ENCODE measurements around the gene RAET1G. TPM values are rescaled to one million over a fixed set of nuclear protein-coding genes. Genes with fewer than 3 reads are reported as not detected.

Gene RAET1G
- total RNA-seq, 1 donor from 2014 or later, result 1.2 TPM

DNA sequence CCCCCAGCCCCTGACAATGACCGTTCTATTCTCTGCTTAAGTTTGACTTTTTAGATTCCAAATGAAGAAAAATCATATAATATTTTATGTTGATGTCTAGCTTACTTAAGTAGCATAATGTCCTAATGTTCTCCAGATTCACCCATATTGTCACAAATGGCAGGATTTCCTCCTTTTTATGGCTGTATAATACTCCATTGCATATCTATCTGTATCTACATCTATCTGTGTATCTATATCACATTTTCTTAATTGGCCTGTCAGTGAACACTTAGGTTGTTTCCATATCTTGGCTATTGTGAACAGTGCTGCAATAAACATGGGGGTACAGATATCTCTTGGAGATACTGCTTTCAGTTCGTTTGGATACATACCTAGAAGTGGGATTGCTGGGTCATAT is 51.7 kb downstream of the RAET1G start:
- H3K4me1 ChIP-seq, result no peaks in the 10 kb centered on the region
- no peak for ATAC-seq
- H3K9me3 ChIP-seq, result no peaks in the 10 kb centered on the region
- no peaks in the 10 kb centered on the region for H3K36me3 ChIP-seq
- no peak for DNase-seq
- TF ChIP-seq, protein P1, sequence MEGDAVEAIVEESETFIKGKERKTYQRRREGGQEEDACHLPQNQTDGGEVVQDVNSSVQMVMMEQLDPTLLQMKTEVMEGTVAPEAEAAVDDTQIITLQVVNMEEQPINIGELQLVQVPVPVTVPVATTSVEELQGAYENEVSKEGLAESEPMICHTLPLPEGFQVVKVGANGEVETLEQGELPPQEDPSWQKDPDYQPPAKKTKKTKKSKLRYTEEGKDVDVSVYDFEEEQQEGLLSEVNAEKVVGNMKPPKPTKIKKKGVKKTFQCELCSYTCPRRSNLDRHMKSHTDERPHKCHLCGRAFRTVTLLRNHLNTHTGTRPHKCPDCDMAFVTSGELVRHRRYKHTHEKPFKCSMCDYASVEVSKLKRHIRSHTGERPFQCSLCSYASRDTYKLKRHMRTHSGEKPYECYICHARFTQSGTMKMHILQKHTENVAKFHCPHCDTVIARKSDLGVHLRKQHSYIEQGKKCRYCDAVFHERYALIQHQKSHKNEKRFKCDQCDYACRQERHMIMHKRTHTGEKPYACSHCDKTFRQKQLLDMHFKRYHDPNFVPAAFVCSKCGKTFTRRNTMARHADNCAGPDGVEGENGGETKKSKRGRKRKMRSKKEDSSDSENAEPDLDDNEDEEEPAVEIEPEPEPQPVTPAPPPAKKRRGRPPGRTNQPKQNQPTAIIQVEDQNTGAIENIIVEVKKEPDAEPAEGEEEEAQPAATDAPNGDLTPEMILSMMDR (IDR thresholded peaks at IDR 0.05), result no peak
- H3K4me3 ChIP-seq, result no peak overlapping the region
- H3K27me3 ChIP-seq, result no peaks in the 10 kb centered on the region
- H3K27ac ChIP-seq, result no peak overlapping the region
- intact Hi-C loops (cut with DNase I), result no loop called here

DNA sequence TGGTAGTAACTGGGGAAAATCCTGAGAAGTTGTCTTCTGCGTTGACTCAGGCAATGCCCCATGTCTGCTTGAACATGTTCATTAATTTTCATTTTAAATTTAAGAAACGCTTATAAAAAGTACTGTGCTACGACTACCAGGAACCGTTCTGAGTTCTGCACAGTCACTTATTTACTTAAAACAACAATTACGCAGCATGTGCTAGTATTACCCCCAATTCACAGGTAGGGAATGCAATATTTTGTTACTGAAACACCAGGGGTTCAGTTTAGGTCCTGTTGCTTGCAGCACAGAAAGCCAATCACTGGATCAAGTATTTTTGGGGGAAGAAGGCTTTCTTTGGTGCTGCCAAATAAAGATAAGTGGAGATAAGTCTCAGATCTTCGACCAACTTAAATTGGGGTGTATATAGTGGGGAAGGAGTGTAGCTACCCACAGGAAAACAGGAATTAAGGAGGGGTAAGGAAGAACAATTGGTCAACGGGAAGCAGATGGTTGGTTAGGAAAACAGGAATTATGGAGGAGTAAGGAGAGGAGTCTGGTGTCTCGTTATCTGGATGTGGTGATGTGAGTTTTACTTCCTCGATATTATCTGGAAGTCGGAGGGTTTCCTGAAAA is 53.5 kb downstream of the RAET1G start:
- Histone ChIP-seq H3K4me3 (no peak overlapping the region), H3K27ac (no peak overlapping the region), H3K36me3 (no peaks in the 10 kb centered on the region), H3K9me3 (no peaks in the 10 kb centered on the region), H3K27me3 (no peaks in the 10 kb centered on the region), H3K4me1 (peaks cover 5% of the 10 kb centered on the region)
- TF ChIP-seq, protein P1 (IDR thresholded peaks at IDR 0.05), result no peak
- ATAC-seq, result no peak
- no peak for DNase-seq
- intact Hi-C loops (cut with DNase I), result no loop called here

DNA sequence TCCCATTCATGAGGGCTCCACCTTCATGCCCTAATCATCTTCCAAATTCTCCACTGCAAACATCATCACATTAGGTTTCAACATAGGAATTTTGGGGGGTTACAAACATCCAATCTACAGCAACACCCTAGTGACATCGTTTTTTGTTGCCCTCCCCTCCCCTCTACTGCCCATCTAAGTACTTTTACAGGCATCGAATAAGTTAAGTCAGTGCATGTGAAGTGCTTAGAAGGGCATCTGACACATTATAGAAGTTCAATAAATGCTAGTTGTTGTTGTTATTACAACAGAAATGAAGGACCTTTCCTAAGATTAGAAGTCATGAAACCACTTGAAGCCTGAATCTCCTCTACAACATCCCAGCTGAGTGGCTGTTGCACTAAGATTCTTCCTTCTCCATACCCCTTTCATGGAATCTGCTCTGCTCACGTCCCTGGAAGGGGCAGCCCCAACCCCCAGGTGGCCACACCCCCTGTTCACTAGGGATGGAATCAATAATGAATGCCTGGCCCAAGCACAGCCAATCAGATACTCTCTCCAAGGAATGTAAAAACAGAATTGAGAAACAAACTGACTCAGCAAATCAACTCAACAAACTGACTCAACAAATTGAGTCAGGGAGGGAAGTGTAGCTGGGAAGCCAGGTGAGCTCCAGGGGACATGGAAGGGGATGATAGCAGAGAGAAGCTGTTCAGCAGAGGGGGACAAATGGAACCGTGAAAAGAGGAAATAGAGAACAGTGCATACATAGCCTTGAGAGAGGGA is 54.9 kb downstream of the RAET1G start:
- no peaks in the 10 kb centered on the region for H3K27me3 ChIP-seq
- intact Hi-C loops (cut with DNase I), result no loop called here
- H3K9me3 ChIP-seq, result no peaks in the 10 kb centered on the region
- DNase-seq (no peak), ATAC-seq (no peak)
- no peak overlapping the region for H3K27ac ChIP-seq
- peaks cover 6% of the 10 kb centered on the region for H3K4me1 ChIP-seq
- TF ChIP-seq, protein P1 (IDR thresholded peaks at IDR 0.05), result no peak
- no peaks in the 10 kb centered on the region for H3K36me3 ChIP-seq
- no peak overlapping the region for H3K4me3 ChIP-seq

Other genes with a start within 250 kb of the RAET1G start
- gene LATS1, start 205.0 kb downstream of the RAET1G start, total RNA-seq, result 29.8 TPM
- 23.9 TPM for gene NUP43, start 176.6 kb downstream of the RAET1G start, total RNA-seq
- gene PCMT1, start 173.4 kb downstream of the RAET1G start, total RNA-seq, result 69.4 TPM
- 51.1 TPM for gene LRP11, start 58.8 kb downstream of the RAET1G start, total RNA-seq
- gene RAET1E, start 25.0 kb downstream of the RAET1G start, total RNA-seq, result 0.96 TPM
- gene ULBP2, start 18.9 kb upstream of the RAET1G start, total RNA-seq, result 2.3 TPM
- gene ULBP1, start 40.8 kb upstream of the RAET1G start, total RNA-seq, result 1.2 TPM
- not detected for gene RAET1L, start 102.4 kb upstream of the RAET1G start, total RNA-seq
- gene ULBP3, start 146.0 kb upstream of the RAET1G start, total RNA-seq, result 3.8 TPM
- gene PPP1R14C, start 219.9 kb upstream of the RAET1G start, total RNA-seq, result 10.0 TPM